Mucosa of rectum (tissue), 2 donors: Measurements from ENCODE around the gene PHEX.
"Not testable (repeated sequence)": the region's sequence is repeated elsewhere in the genome, so short reads cannot be mapped to it uniquely, and the experiment has no call there.

Experiments
- H3K27ac ChIP-seq, 2 donors: one replicate each; pipeline ENCODE4 v1.7.0; 2013; ENCODE audit warnings: inconsistent platforms in 2 of 2, low read depth in 2 of 2, low read length in 2 of 2
- H3K27me3 ChIP-seq, 2 donors: one replicate each; pipeline ENCODE4 v1.7.0; 2013; ENCODE audit warnings: low read length in 2 of 2; ENCODE audit not compliant: control insufficient read depth in 2 of 2, insufficient read depth in 2 of 2
- H3K36me3 ChIP-seq, 2 donors: one replicate each; pipeline ENCODE4 v1.7.0; 2013; ENCODE audit warnings: low read length in 2 of 2; ENCODE audit not compliant: control insufficient read depth in 2 of 2, insufficient read depth in 2 of 2
- H3K4me1 ChIP-seq, 2 donors: one replicate each; pipeline ENCODE4 v1.7.0; 2013; ENCODE audit warnings: low read length in 2 of 2, mild to moderate bottlenecking in 1 of 2; ENCODE audit not compliant: control insufficient read depth in 2 of 2, insufficient read depth in 2 of 2
- H3K4me3 ChIP-seq, 2 donors: one replicate each; pipeline ENCODE4 v1.7.0; 2013; ENCODE audit warnings: low read length in 2 of 2
- H3K9ac ChIP-seq, 2 donors: one replicate each; pipeline ENCODE4 v1.7.0; 2013; ENCODE audit warnings: low read length in 2 of 2, low read depth in 1 of 2, mild to moderate bottlenecking in 1 of 2
- H3K9me3 ChIP-seq, 2 donors: one replicate each; pipeline ENCODE4 v1.7.0; 2013; ENCODE audit warnings: low read length in 2 of 2; ENCODE audit not compliant: control insufficient read depth in 2 of 2
- donor health status: healthy.
- donor health status: Normal muscosa, but diverticular disease.

Gene PHEX

DNA sequence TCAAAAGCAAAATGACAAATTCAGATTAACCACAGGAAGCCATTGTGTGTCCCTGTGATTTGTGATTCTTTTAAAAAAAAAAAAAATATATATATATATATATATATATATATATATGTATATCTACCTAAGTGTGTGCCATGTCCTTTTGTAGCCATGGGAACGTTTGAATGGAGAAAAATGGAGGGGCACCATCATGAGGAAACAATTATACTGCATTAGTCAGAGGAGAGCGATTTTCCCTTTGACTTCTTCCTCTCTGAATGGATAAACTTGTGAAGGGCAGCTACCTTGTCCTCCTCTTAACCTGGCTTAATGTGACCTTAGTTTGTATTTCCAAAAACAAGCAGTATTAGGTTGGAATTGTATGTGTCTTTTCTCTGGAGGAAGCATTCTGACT, 217.2 kb downstream of the PHEX start:
- Histone ChIP-seq H3K36me3 (no peaks in the 10 kb centered on the region), H3K27ac (no peak overlapping the region), H3K9ac (no peak overlapping the region), H3K4me1 (no peaks in the 10 kb centered on the region), H3K4me3 (no peak overlapping the region), H3K9me3 (no peaks in the 10 kb centered on the region), H3K27me3 (no peaks in the 10 kb centered on the region)

DNA sequence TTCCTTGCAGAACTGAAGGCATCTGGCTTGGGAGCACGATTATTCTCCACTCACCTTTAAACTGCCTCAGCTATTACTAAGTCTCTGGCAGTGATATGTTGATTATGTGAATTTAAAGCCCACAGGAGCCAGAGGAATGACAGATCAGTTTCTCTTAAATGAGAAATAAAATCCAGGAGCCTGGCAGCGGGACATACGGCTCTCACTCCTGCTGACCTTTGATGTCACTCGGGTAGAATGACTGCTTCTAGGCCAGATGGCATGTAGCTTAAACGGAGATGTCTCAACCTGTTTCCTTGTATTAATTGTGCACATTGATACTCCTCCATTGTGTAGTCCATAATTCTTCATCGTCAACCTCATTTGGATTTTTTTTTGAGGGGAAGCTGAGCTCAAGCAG, 236.6 kb downstream of the PHEX start:
- Histone ChIP-seq H3K9ac (no peak overlapping the region), H3K27ac (no peak overlapping the region), H3K27me3 (no peaks in the 10 kb centered on the region), H3K9me3 (no peaks in the 10 kb centered on the region), H3K4me3 (no peak overlapping the region), H3K36me3 (no peaks in the 10 kb centered on the region), H3K4me1 (no peaks in the 10 kb centered on the region)

DNA sequence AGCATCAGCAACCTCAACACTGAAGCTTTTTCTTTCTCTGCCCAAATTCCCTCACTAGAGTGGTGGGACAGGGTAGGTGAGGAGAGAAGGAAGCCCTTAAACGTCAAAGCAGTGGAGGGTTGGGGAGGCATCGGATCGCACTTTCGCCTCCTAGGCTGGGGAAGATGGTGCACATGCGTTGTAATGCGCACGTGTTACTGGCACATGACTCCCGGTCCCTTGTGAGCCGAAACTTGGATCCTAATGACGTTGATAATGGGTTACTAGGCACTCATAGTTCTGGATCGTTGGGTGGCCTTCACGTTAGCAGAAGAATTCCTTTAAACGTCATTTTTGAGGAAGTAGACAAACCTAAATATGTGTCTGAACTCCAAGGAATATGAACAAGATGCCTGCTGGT, 240.5 kb downstream of the PHEX start, which contains the start of gene CBLL2:
Gene CBLL2 (plus strand): TSS at position 301 of the 400 bp plus-strand sequence. CDS start 79 bp downstream, at position 380.
- Histone ChIP-seq H3K9me3 (no peaks in the 10 kb centered on the region), H3K4me3 (no peak within 1 kb of the TSS), H3K27me3 (no peaks in the 10 kb centered on the region), H3K27ac (no peak within 1 kb of the TSS), H3K9ac (no peak within 1 kb of the TSS), H3K36me3 (no peaks in the 10 kb centered on the region), H3K4me1 (no peaks in the 10 kb centered on the region)

DNA sequence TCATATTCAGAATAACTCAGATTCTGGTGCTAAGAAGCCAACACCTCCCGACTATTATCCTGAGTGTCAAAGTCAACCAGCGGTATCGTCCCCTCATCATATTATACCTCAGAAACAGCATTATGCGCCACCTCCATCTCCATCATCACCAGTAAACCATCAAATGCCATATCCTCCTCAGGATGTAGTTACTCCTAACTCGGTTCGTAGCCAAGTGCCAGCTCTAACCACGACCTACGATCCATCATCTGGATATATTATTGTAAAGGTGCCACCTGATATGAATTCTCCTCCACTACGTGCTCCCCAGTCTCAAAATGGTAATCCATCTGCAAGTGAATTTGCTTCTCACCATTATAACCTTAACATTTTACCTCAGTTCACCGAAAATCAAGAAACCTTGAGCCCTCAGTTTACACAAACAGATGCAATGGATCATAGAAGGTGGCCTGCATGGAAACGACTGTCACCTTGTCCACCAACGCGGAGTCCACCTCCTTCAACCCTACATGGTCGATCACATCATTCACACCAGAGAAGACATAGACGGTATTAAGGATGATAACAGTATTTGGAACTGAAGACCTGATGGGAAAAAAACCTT, 241.7 kb downstream of the PHEX start:
- Histone ChIP-seq H3K9me3 (no peaks in the 10 kb centered on the region), H3K27ac (no peak overlapping the region), H3K36me3 (no peaks in the 10 kb centered on the region), H3K9ac (no peak overlapping the region), H3K4me1 (no peaks in the 10 kb centered on the region), H3K4me3 (no peak overlapping the region), H3K27me3 (no peaks in the 10 kb centered on the region)

DNA sequence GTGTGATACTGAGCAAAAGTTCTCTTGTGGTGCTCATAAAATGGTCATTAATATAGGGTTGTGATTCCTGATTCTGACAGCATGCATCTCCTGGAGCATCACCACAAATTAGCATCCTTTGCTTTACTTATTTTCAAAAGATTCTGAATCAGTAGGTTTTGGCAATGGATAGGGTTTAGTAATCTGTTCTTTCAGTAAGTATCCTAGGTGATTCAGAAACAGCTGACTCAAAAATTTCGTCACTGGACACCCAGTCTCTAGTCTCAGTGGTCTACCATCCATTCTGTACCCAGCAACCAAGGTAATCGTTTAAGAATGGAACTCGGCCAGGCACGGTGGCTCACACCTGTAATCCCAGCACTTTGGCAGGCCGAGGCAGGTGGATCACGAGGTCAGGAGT, 244.7 kb downstream of the PHEX start:
- Histone ChIP-seq H3K9ac (no peak overlapping the region), H3K27ac (no peak overlapping the region), H3K4me1 (no peaks in the 10 kb centered on the region), H3K4me3 (no peak overlapping the region), H3K27me3 (no peaks in the 10 kb centered on the region), H3K9me3 (no peaks in the 10 kb centered on the region), H3K36me3 (no peaks in the 10 kb centered on the region)

DNA sequence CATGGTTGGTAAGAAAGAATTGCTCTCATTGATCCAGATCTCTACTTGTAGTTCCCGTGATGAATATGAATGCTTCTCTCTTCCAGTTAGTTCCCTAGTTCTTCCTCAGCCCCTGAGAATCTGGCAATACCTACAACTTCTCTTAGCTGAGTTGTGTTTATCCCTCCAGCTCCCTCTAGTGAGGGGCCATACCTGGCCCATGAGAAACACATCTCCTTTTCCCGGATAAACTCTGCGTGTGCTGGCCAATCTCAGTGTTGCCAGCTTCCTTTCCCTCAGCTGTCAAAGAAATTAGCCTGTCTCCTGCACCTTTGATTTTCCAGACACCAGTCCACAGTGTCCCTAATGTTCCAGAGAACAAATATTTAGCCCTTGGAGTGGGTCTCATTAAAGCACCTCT, 246.2 kb downstream of the PHEX start:
- Histone ChIP-seq H3K4me3 (no peak overlapping the region), H3K9ac (no peak overlapping the region), H3K36me3 (no peaks in the 10 kb centered on the region), H3K9me3 (no peaks in the 10 kb centered on the region), H3K27ac (no peak overlapping the region), H3K4me1 (no peaks in the 10 kb centered on the region), H3K27me3 (no peaks in the 10 kb centered on the region)

DNA sequence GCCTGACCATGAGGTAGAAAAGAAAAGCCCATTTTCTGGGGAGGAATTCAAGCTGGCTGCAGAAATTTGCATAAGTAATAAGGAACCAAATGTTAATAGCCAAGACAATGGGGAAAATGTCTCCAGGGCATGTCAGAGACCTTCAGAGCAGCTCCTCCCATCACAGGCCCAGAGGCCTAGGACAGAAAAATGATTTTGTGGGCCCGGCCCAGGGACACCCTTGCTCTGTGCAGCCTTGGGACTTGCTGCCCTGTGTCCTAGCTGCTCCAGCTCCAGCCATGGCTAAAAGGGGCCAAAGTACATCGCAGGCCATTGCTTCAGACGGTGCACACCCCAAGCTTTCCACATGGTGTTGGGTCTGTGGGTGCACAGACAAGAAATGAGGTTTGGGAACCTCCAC, 257.1 kb downstream of the PHEX start:
- H3K27me3 ChIP-seq = not testable (repeated sequence)

DNA sequence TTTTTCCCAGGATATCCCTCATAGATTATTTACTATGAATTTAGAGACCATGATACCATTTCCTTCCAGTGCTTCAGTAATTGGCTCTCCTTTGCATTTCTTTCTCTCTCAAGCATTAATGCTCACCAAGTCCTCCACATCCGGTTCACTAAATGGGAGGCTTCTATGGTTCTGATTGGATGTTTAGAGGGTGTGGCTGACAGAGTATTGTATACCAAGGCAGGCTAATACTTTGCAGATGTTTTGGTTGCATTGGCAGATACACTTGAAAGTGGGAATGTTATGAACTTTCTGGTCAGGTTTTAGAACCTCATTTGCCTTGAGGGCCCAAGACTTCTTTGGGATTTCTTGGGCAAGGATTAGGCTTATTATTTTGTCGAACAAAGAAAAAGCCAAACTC, 264.7 kb downstream of the PHEX start:
- H3K9me3 ChIP-seq = no peaks in the 10 kb centered on the region
- no peak overlapping the region for H3K4me3 ChIP-seq
- H3K4me1 ChIP-seq = no peaks in the 10 kb centered on the region
- H3K27ac ChIP-seq = no peak overlapping the region
- no peaks in the 10 kb centered on the region for H3K36me3 ChIP-seq
- H3K27me3 ChIP-seq = no peaks in the 10 kb centered on the region
- no peak overlapping the region for H3K9ac ChIP-seq

More for the DNA sequence above, 257.1 kb downstream of the PHEX start:
- not testable (repeated sequence) for H3K9me3 ChIP-seq, H3K9ac ChIP-seq, H3K4me3 ChIP-seq, H3K36me3 ChIP-seq, H3K4me1 ChIP-seq, H3K27ac ChIP-seq

DNA sequence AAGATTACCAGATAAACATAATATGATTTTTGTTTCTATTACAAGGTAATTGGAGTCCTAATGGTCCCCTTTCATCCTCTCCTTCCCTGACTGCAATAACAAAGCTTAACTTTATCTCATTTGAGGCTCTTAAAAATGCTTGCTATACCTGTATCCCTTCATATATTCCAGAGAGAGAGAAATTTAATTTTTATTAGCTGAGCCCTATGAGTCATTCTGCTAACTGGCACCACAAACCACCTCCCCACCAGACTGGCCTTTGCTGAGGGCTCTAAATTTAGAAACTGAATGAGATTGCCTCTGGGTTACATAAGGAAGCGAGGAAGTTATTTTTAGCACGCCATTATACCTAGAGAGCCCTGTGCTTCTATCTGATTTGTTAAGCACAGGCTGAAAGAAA, 268.0 kb downstream of the PHEX start:
- H3K4me3 ChIP-seq = no peak overlapping the region
- no peaks in the 10 kb centered on the region for H3K4me1 ChIP-seq
- H3K9ac ChIP-seq = no peak overlapping the region
- H3K36me3 ChIP-seq = no peaks in the 10 kb centered on the region
- no peaks in the 10 kb centered on the region for H3K27me3 ChIP-seq
- H3K27ac ChIP-seq = no peak overlapping the region
- H3K9me3 ChIP-seq = no peaks in the 10 kb centered on the region
